Measurements from ENCODE around the gene FANCC.

DNA sequence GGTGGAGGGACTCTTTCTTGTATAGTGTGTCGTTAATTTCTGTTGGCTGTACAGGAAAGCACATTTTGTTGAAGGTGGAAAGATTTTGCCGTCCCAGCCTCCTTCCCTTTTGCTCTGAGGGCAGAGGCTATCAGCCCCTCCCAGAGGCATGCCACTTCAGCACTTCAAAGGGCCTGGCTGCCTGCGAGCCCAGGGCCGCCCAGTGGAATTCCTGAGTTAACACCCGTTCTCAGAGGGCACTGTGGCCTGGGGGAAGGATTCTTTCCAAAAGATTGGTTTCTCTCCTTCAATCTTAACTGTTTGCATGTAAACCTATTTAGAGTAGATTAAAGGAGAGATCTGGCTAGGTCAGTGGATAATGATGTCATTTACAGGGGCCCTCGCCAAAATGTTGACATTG is 238.6 kb downstream of the FANCC start:
- TF ChIP-seq EZH2 (IDR thresholded peaks at IDR 0.05; ENCODE audit: insufficient read depth, poor library complexity, severe bottlenecking) (no peak), EZH2phosphoT487 (IDR thresholded peaks at IDR 0.05; ENCODE audit: insufficient read depth, low read depth) (no peak)
